HepG2 (cell line): Measurements from ENCODE around the gene CMTM5.

Experiments used
- CHCHD3 ChIP-seq: sonication (generic); formaldehyde crosslinking; IDR thresholded peaks from 2 replicates; pipeline ENCODE4 v1.8.0; 2022; ENCODE audit warnings: mild to moderate bottlenecking, missing genetic modification reagents, moderate library complexity
- GTF2F1 ChIP-seq: fragments of 150-350 bp; IDR thresholded peaks from 2 replicates; pipeline ENCODE4 v1.6.1; 2014; ENCODE audit warnings: low read length
- HNF4G ChIP-seq, 2 experiments: sonication (generic) in 1 of 2; formaldehyde crosslinking in 1 of 2; IDR thresholded peaks; 2 replicates each; pipeline versions ENCODE4 v1.4.0 to v1.6.1; 2011 to 2020; ENCODE audit warnings: borderline replicate concordance in 2 of 2, low read depth in 2 of 2, mild to moderate bottlenecking in 2 of 2, low read length in 1 of 2, missing genetic modification reagents in 1 of 2, moderate library complexity in 1 of 2
- POLR2A ChIP-seq, 2 experiments: IDR thresholded peaks; 2 replicates each; pipeline ENCODE4 v1.6.1; 2011; ENCODE audit warnings: low read depth in 2 of 2, low read length in 2 of 2, mild to moderate bottlenecking in 1 of 2, moderate library complexity in 1 of 2; ENCODE audit not compliant: insufficient read depth in 1 of 2
- ZNF232 ChIP-seq: sonication (generic); formaldehyde crosslinking; IDR thresholded peaks from 2 replicates; pipeline ENCODE4 v1.4.0; 2020; ENCODE audit warnings: missing genetic modification reagents, borderline replicate concordance
- ZNF703 ChIP-seq: sonication (generic); formaldehyde crosslinking; IDR thresholded peaks from 2 replicates; pipeline ENCODE4 v1.5.1; 2020; ENCODE audit warnings: missing genetic modification reagents, mild to moderate bottlenecking, moderate library complexity, borderline replicate concordance
- TF ChIP-seq, protein P1 (sequence below): sonication (generic); formaldehyde crosslinking; IDR thresholded peaks from 2 replicates; pipeline ENCODE4 v1.5.0; 2020; ENCODE audit warnings: mild to moderate bottlenecking, missing genetic modification reagents, moderate library complexity

DNA sequence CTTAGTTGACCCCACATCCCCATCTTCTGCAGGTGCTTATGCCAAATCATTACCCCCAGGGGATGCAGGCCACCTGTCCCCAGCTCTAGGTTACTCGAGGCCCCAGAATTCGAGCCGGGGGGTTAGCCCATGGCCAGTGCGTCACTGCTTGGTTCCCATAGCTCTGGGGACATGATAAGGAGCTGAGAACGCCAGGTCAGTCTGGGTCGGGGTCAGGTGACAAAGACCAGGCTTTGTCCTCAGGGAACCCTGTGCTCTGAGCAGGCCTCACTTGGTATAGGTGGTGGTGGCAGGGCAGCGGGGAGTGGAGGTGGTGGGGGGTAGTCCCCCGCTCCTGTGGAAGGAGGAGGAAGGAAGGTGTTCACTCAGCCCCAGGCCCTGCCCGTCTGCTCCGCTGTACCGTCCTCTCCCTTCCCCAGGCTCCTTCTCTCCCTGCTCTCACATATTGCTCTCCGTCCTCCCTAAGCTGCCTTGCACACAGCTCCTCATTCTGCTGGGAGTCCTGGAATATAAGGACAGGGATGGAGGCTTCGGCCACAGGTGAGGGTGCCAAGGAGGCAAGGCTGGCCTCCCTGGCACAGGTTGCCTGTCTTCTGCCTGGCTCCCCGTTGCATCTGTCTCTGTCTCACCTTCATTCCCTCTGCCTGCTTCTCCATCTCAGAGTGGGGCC is 33.3 kb downstream of the CMTM5 start:
- TF ChIP-seq POLR2A (IDR thresholded peaks at IDR 0.05; ENCODE audit: insufficient read depth in 1 of 2, low read depth in 2 of 2, low read length in 2 of 2) (no peak), CHCHD3 (CRISPR knock-in tag) (no peak), HNF4G (IDR thresholded peaks at IDR 0.05; ENCODE audit: borderline replicate concordance, low read depth, low read length) (no peak), HNF4G (CRISPR knock-in tag; IDR thresholded peaks at IDR 0.05; ENCODE audit: borderline replicate concordance, low read depth) (no peak), ZNF232 (CRISPR knock-in tag) (no peak), ZNF703 (CRISPR knock-in tag) (no peak), GTF2F1 (no peak)
- TF ChIP-seq, protein P1, sequence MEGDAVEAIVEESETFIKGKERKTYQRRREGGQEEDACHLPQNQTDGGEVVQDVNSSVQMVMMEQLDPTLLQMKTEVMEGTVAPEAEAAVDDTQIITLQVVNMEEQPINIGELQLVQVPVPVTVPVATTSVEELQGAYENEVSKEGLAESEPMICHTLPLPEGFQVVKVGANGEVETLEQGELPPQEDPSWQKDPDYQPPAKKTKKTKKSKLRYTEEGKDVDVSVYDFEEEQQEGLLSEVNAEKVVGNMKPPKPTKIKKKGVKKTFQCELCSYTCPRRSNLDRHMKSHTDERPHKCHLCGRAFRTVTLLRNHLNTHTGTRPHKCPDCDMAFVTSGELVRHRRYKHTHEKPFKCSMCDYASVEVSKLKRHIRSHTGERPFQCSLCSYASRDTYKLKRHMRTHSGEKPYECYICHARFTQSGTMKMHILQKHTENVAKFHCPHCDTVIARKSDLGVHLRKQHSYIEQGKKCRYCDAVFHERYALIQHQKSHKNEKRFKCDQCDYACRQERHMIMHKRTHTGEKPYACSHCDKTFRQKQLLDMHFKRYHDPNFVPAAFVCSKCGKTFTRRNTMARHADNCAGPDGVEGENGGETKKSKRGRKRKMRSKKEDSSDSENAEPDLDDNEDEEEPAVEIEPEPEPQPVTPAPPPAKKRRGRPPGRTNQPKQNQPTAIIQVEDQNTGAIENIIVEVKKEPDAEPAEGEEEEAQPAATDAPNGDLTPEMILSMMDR (CRISPR knock-in tag), result no peak
